NCI-H82 treated with DMSO at 0.1 percent for 48 hours (cell line): ENCODE data around the gene NFIA.

ENCODE experiments used
- DNase-seq: peaks from one replicate; lab custom pipeline; 2025; ENCODE audit not compliant: unreplicated experiment; lab: John Stamatoyannopoulos, UW

NFIA gene

DNA sequence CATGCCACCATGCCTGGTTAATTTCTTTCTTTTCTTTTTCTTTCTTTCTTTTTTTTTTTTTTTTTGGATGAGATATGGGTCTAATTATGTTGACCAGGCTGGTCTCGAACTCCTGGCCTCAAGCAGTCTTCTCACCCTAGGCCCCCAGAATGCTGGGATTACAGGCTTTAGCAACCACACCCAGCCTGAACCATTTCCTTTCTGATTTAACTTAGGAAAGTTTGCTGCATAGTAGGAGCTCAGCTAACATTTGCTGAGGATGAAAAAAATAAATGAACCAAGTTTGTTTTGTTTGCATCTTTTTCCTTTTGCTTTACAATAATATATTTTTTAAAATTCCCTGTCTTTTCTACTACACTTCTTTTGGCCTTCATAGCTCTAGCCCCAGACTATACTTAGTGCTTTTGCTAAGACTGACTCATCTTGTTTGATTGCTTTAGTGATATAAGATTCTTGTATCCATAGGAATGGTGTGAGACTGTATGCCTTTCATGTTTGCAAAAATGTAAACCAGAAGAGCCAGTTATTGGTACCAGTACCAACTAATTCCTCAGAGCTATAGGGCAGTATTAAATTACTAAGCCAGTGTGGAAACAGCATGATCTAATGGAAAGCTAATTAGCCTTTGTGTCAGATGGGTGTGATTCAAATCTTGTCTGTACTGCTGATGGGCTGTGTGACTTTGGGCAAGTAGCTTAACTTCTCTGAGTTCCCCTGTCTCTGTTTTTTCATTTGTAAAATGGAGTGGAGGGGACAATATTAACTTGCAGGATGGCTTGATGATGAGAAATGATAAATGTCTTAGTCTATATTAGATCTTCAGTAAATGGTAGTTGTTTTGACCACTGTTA lies 66.9 kb downstream of the NFIA start:
- no peak for DNase-seq

DNA sequence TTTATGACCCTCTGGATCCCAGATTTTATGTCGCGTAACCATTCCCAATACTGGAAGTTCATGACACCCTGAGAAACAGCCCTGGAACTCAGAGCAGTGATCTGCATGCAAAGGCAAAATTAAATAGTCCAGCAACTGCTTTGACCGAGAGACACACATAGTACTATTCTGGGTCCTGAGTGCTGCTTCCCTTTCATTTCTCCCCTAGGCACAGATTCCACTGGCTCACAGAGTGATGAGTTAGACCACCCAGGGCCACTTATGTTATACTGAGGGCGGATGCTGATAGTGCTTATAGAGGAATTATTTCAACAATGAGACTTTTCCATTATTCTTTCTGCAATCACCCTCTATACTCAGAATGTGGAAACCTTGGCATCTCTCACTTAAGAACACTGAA lies 69.2 kb downstream of the NFIA start:
- DNase-seq, result no peak

DNA sequence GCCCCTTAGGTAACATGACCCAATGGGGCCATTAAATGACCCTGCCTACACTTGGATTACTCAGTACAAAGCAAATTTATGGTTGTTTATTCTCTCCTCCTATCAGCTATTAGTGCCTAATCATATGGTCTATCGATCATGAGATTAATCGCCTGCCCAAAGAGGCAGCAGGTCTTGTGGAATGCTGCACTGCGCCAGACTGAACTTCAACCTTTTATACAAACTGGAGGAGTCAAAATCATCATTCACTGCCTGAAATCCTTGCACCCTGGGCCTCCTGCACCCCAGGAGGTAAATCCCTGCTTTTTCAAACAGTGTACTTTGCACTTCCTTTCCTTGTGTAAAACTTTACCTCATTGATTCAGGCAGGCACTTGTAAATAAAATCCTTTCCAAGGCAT lies 69.7 kb downstream of the NFIA start:
- peak; percentile 18 for DNase-seq

- no peak for DNase-seq
Measured at GRCh38 chr1:61152469-61153105, 70.2 kb downstream of the NFIA start.

- no peak for DNase-seq
Measured at GRCh38 chr1:61156576-61157467, 74.5 kb downstream of the NFIA start.

- DNase-seq, result no peak
Measured at GRCh38 chr1:61157468-61157987, 75.2 kb downstream of the NFIA start.

GRCh38 chr1:61158591-61158990 lies 76.2 kb downstream of the NFIA start:
- no peak for DNase-seq

DNA sequence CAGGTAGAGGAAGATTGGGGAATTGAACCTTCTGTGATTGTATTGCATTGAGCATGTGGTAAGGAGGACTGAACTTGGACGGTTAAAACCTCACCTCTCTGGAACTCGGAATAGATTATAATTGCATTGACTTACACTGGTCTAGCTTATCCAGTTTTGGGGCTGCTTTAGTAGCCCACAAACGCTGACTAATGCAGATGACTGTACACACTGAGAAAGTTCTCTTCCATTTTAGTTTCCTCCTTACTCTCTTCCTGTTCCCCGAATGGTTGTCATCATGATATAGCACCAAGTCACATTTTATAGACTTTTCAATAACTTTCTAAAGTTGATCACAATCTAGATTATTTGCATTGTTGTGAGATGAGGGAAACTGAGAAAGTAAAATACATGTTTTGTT lies 78.2 kb downstream of the NFIA start:
- no peak for DNase-seq

GRCh38 chr1:61162520-61163258 lies 80.3 kb downstream of the NFIA start:
- DNase-seq, result no peak

DNA sequence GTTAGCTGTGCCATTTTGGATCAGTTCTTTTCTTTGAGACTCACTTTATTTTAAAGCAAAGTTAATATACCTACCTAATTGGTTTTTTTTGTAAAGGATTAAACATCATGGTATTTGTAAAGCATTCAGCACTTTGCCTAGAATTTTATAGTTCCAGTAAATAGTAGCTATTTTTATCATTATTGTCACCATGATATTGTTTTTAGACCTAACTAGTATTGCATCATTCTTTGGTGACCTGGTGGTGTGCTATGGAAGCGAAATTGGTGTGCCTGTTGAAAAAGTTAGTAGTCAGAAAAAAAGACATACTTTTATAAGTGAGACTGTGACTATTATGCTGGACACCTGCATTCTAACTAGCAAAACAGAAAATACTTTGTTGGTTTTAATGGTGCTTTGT lies 81.0 kb downstream of the NFIA start:
- DNase-seq, result no peak

GRCh38 chr1:61165402-61165801 lies 83.0 kb downstream of the NFIA start:
- no peak for DNase-seq

DNA sequence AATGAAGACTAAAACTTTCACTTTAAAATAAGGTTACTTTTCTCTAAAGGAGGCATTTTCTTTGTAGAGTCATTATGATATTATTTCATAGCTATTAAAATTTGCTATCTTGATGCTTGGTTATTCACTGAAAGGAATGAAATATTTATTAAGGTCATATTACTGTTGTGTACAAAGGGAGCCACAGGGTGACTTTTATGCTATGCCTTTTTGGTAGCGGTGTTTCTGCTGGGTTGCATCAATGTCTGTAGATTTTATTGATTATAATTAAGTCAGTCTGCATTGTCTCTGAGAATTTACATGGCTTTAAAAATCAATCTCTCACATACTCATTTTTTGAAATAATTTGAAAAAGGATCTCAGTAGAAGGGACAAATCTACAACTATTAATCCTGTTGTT lies 84.9 kb downstream of the NFIA start:
- no peak for DNase-seq

- DNase-seq, result no peak
Measured at GRCh38 chr1:61169045-61169444, 86.7 kb downstream of the NFIA start.

GRCh38 chr1:61169634-61170033 lies 87.3 kb downstream of the NFIA start:
- no peak for DNase-seq

DNA sequence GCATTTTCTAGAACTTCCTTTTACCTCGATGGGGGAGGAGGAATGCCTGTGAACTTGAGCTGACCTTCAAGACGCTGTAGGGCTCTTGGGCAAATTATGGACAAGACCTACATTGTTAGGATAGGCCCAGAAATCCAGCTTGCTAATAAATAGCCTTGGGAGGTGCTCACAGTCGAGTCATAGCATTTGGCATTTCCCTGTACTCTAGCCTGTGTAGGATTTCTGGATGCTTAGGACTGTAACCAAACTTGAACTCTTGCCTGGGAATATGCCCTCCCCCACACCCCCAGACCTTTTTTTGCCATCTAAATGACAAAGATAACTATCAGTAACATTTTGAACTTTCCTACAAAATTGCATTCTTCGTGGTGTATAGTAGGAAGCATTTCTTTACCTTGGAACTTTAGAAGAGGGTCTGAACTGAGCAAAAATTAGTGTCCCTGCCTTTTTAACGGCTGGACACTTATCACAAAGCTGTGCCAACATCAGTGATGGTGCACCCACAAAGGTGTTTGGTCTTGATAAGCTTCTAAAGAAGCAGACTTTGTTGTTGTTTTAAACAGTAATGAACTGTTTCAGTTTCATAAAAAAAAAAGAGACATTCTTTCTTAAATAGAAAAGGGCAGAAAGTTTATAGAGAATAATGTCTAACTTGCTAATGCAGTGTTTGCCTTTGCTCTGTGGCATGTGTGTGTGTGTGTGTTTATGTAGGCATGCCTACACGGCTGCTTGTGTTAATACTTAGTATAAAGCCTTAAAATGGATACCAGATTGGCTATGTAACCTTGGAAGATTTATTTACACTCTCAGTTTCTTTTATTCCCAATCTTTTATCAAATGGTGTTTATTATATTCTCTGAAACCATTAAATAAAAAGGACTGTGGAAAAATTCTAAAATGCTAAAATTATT lies 88.2 kb downstream of the NFIA start:
- DNase-seq, result no peak

- DNase-seq, result no peak
Measured at GRCh38 chr1:61171346-61171745, 89.0 kb downstream of the NFIA start.

- no peak for DNase-seq
Measured at GRCh38 chr1:61171974-61172373, 89.6 kb downstream of the NFIA start.

DNA sequence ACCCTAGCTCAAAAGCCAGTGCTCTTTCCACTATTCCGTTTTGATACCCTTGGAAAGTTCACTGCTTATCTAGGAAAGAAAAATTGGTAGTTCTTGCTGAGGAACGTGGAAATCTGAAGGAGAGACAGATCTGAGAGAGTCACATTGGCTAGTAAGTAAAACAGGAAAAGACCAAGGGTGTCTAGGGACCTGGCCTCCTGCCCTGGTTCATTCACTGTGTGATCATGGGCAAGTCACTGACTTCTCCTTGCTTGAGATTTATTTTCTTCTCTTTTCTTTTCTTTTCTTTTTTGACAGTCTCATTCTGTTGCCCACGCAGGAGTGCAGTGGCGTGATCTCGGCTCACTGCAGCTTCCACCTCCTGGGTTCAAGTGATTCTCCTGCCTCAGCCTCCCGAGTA lies 90.8 kb downstream of the NFIA start:
- DNase-seq, result no peak

GRCh38 chr1:61174060-61174795 lies 91.9 kb downstream of the NFIA start:
- no peak for DNase-seq
